SK-N-MC (cell line): ENCODE data around the gene WDR83.

Experiments
- EZH2 ChIP-seq: fragments of 200-600 bp; sonication (generic); IDR thresholded peaks from one replicate; pipeline ENCODE4 v1.6.1; 2017; ENCODE audit warnings: antibody characterized with exemption
- POLR2AphosphoS5 ChIP-seq: IDR thresholded peaks from 2 replicates; pipeline ENCODE4 v1.6.1; 2012; ENCODE audit warnings: mild to moderate bottlenecking, low read depth, low read length, borderline replicate concordance

DNA sequence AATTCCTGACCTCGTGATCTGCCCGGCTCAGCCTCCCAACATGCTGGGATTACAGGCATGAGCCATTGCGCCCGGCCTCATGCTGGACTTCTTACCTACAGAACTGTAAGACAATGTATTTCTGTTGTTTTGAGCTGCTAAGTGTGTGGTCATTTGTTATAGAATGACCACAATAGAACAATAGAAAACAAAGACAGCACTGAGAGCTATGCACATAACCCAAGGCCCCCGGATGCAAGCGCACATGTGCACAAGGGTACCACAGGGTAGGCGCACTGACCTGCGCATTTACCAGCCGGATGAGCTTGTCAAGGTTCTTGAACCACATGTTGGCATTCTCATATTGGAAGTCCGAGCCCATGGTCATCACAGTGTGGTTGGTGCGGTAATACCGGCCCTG is 5.6 kb upstream of the WDR83 start:
- no peak for TF ChIP-seq POLR2AphosphoS5
- no peak for TF ChIP-seq EZH2
